ENCODE results near the gene SORBS2.

DNA sequence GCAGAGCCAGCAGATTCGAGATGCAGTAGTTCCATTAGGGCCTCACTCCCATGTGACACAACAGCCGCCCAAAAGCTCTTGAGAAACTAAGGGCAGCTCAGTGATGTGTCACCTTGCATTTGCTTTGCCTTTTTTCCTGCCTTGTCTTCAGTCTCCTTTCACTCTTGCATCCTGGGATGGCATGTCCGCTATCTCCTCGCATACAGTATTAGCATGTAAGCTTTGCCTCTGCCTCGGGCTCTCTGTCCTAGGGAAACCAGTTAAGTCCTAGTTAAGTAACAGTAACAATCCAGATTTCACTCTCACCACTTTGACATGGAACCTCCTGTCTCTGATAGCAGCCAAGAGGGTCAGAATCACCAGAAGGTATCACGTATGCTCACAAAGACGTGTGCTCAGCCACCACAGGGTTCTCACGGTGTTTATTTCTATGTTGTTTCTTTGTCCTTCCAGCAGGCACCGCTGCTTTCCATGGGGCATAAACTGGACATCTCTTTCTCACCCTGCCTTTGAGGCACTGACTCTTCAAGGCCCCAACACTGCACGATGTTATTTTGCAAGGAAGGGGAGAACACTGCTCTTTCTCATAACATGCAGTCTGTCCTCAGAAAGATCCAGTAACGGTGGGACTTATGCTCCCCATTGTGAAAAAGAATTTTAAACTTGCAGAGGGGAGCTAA lies 26.7 kb upstream of the SORBS2 start:
- TF ChIP-seq, protein P1, sequence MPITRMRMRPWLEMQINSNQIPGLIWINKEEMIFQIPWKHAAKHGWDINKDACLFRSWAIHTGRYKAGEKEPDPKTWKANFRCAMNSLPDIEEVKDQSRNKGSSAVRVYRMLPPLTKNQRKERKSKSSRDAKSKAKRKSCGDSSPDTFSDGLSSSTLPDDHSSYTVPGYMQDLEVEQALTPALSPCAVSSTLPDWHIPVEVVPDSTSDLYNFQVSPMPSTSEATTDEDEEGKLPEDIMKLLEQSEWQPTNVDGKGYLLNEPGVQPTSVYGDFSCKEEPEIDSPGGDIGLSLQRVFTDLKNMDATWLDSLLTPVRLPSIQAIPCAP (CRISPR knock-in tag; IDR thresholded peaks at IDR 0.05) = no peak
- TF ChIP-seq, protein P2, sequence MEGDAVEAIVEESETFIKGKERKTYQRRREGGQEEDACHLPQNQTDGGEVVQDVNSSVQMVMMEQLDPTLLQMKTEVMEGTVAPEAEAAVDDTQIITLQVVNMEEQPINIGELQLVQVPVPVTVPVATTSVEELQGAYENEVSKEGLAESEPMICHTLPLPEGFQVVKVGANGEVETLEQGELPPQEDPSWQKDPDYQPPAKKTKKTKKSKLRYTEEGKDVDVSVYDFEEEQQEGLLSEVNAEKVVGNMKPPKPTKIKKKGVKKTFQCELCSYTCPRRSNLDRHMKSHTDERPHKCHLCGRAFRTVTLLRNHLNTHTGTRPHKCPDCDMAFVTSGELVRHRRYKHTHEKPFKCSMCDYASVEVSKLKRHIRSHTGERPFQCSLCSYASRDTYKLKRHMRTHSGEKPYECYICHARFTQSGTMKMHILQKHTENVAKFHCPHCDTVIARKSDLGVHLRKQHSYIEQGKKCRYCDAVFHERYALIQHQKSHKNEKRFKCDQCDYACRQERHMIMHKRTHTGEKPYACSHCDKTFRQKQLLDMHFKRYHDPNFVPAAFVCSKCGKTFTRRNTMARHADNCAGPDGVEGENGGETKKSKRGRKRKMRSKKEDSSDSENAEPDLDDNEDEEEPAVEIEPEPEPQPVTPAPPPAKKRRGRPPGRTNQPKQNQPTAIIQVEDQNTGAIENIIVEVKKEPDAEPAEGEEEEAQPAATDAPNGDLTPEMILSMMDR (IDR thresholded peaks at IDR 0.05) = no peak
- TF ChIP-seq CBFB (CRISPR knock-in tag; IDR thresholded peaks at IDR 0.05; ENCODE audit: low read depth) = no peak
- TF ChIP-seq SP1 (CRISPR knock-in tag; conservative IDR thresholded peaks at IDR 0.05) = no peak
- TF ChIP-seq JUN (CRISPR knock-in tag; IDR thresholded peaks at IDR 0.05) = no peak
- TF ChIP-seq, protein P3, sequence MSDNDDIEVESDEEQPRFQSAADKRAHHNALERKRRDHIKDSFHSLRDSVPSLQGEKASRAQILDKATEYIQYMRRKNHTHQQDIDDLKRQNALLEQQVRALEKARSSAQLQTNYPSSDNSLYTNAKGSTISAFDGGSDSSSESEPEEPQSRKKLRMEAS (CRISPR knock-in tag; IDR thresholded peaks at IDR 0.05) = no peak
- no peak for TF ChIP-seq NFYB (CRISPR knock-in tag; conservative IDR thresholded peaks at IDR 0.05; ENCODE audit: low read depth)

Data from WTC11 (cell line).